ENCODE results near the gene RNF212. TPM values are rescaled to one million over a fixed set of nuclear protein-coding genes. Genes with fewer than 3 reads are reported as not detected.
A peak's percentile ranks its signal among the peaks of the same experiment; 100 is the strongest.

The RNF212 gene
- total and polyA plus RNA-seq, 7 experiments from 2014 or later: 1.8 to 6.7 (median 3.1) TPM

- Histone ChIP-seq H3K27ac (ENCODE audit: low read depth, low read length) (no peak overlapping the region), H3K36me3 (ENCODE audit: control insufficient read depth in 2 of 3, insufficient read depth in 3 of 3, low read length in 3 of 3) (no peaks in the 10 kb centered on the region), H3K27me3 (ENCODE audit: control insufficient read depth in 2 of 2, insufficient read depth in 2 of 2, low read length in 2 of 2) (no peaks in the 10 kb centered on the region), H3K4me3 (ENCODE audit: low read length) (no peak overlapping the region), H3K9me3 (ENCODE audit: control insufficient read depth in 2 of 3, low read length in 3 of 3) (no peaks in the 10 kb centered on the region), H3K4me1 (ENCODE audit: control insufficient read depth in 2 of 2, insufficient read depth in 2 of 2, low read length in 2 of 2) (no peaks in the 10 kb centered on the region)
- POLR2A ChIA-PET: no interaction called here
- peak overlapping the region in 1 of 10 donors; percentile 1 for H3K4me3 Mint-ChIP-seq
- peak overlapping the region in 1 of 9 donors; percentile 7 for H3K27ac Mint-ChIP-seq
- intact Hi-C loops (cut with micrococcal nuclease): no loop called here
- no peaks in the 10 kb centered on the region for H3K9me3 Mint-ChIP-seq
- peaks cover 19 to 40% (median 35%) of the 10 kb centered on the region in 5 donors for H3K27me3 Mint-ChIP-seq
- DNase-seq (no peak), ATAC-seq (no peak)
- H3K4me1 Mint-ChIP-seq: peaks cover 0 to 7% (median 0%) of the 10 kb centered on the region in 7 donors
- CTCF ChIA-PET: no interaction called here
- H3K36me3 Mint-ChIP-seq: no peaks in the 10 kb centered on the region
Observed at GRCh38 chr4:1111259-1111809, 2.0 kb downstream of the RNF212 start.

- Histone ChIP-seq H3K27me3 (ENCODE audit: control insufficient read depth in 2 of 2, insufficient read depth in 2 of 2, low read length in 2 of 2) (no peaks in the 10 kb centered on the region), H3K27ac (ENCODE audit: low read depth, low read length) (no peak overlapping the region), H3K9me3 (ENCODE audit: control insufficient read depth in 2 of 3, low read length in 3 of 3) (no peaks in the 10 kb centered on the region), H3K36me3 (ENCODE audit: control insufficient read depth in 2 of 3, insufficient read depth in 3 of 3, low read length in 3 of 3) (no peaks in the 10 kb centered on the region), H3K4me1 (ENCODE audit: control insufficient read depth in 2 of 2, insufficient read depth in 2 of 2, low read length in 2 of 2) (no peaks in the 10 kb centered on the region), H3K4me3 (ENCODE audit: low read length) (no peak overlapping the region)
- intact Hi-C loops (cut with micrococcal nuclease): no loop called here
- Mint-ChIP-seq H3K4me1 (peaks cover 0 to 7% (median 0%) of the 10 kb centered on the region in 7 donors), H3K27ac (no peak overlapping the region), H3K9me3 (no peaks in the 10 kb centered on the region), H3K4me3 (no peak overlapping the region), H3K27me3 (peaks cover 13 to 28% (median 26%) of the 10 kb centered on the region in 5 donors), H3K36me3 (no peaks in the 10 kb centered on the region)
- DNase-seq (no peak), ATAC-seq (no peak)
- ChIA-PET POLR2A (no interaction called here), CTCF (no interaction called here)
Observed at GRCh38 chr4:1109898-1110506, 3.4 kb downstream of the RNF212 start.

GRCh38 chr4:1109333-1109732 is 4.0 kb downstream of the RNF212 start:
- Histone ChIP-seq H3K9me3 (ENCODE audit: control insufficient read depth in 2 of 3, low read length in 3 of 3) (no peaks in the 10 kb centered on the region), H3K27me3 (ENCODE audit: control insufficient read depth in 2 of 2, insufficient read depth in 2 of 2, low read length in 2 of 2) (no peaks in the 10 kb centered on the region), H3K4me3 (ENCODE audit: low read length) (no peak overlapping the region), H3K36me3 (ENCODE audit: control insufficient read depth in 2 of 3, insufficient read depth in 3 of 3, low read length in 3 of 3) (no peaks in the 10 kb centered on the region), H3K4me1 (ENCODE audit: control insufficient read depth in 2 of 2, insufficient read depth in 2 of 2, low read length in 2 of 2) (no peaks in the 10 kb centered on the region), H3K27ac (ENCODE audit: low read depth, low read length) (no peak overlapping the region)
- DNase-seq (no peak), ATAC-seq (no peak)
- H3K36me3 Mint-ChIP-seq: no peaks in the 10 kb centered on the region
- no peaks in the 10 kb centered on the region for H3K9me3 Mint-ChIP-seq
- peaks cover 0 to 7% (median 0%) of the 10 kb centered on the region in 7 donors for H3K4me1 Mint-ChIP-seq
- H3K27ac Mint-ChIP-seq: no peak overlapping the region
- H3K4me3 Mint-ChIP-seq: peak overlapping the region in 1 of 10 donors; percentile 25
- ChIA-PET POLR2A (no interaction called here), CTCF (no interaction called here)
- intact Hi-C loops (cut with micrococcal nuclease): no loop called here
- H3K27me3 Mint-ChIP-seq: peaks cover 13 to 27% (median 25%) of the 10 kb centered on the region in 5 donors

GRCh38 chr4:1105662-1106061 is 7.7 kb downstream of the RNF212 start:
- Histone ChIP-seq H3K27me3 (ENCODE audit: control insufficient read depth in 2 of 2, insufficient read depth in 2 of 2, low read length in 2 of 2) (no peaks in the 10 kb centered on the region), H3K4me1 (ENCODE audit: control insufficient read depth in 2 of 2, insufficient read depth in 2 of 2, low read length in 2 of 2) (no peaks in the 10 kb centered on the region), H3K4me3 (ENCODE audit: low read length) (no peak overlapping the region), H3K27ac (ENCODE audit: low read depth, low read length) (no peak overlapping the region), H3K36me3 (ENCODE audit: control insufficient read depth in 2 of 3, insufficient read depth in 3 of 3, low read length in 3 of 3) (no peaks in the 10 kb centered on the region), H3K9me3 (ENCODE audit: control insufficient read depth in 2 of 3, low read length in 3 of 3) (no peaks in the 10 kb centered on the region)
- Mint-ChIP-seq H3K36me3 (no peaks in the 10 kb centered on the region), H3K27ac (no peak overlapping the region), H3K9me3 (no peaks in the 10 kb centered on the region), H3K27me3 (peaks cover 7 to 11% (median 10%) of the 10 kb centered on the region in 5 donors), H3K4me3 (no peak overlapping the region), H3K4me1 (no peaks in the 10 kb centered on the region)
- intact Hi-C loops (cut with micrococcal nuclease): no loop called here
- POLR2A ChIA-PET: no interaction called here
- CTCF ChIA-PET: no interaction called here
- DNase-seq (no peak), ATAC-seq (no peak)

- Mint-ChIP-seq H3K27ac (no peak overlapping the region), H3K4me1 (peaks cover 0 to under 1% (median 0%) of the 10 kb centered on the region in 7 donors), H3K36me3 (no peaks in the 10 kb centered on the region), H3K9me3 (no peaks in the 10 kb centered on the region), H3K27me3 (peaks cover 5 to 7% (median 6%) of the 10 kb centered on the region in 5 donors), H3K4me3 (no peak overlapping the region)
- intact Hi-C loops (cut with micrococcal nuclease): no loop called here
- H3K36me3 ChIP-seq (ENCODE audit: control insufficient read depth in 2 of 3, insufficient read depth in 3 of 3, low read length in 3 of 3): no peaks in the 10 kb centered on the region
- H3K27ac ChIP-seq (ENCODE audit: low read depth, low read length): no peak overlapping the region
- POLR2A ChIA-PET: no interaction called here
- H3K4me3 ChIP-seq (ENCODE audit: low read length): no peak overlapping the region
- H3K9me3 ChIP-seq (ENCODE audit: control insufficient read depth in 2 of 3, low read length in 3 of 3): no peaks in the 10 kb centered on the region
- DNase-seq (no peak), ATAC-seq (no peak)
- CTCF ChIA-PET: no interaction called here
- H3K4me1 ChIP-seq (ENCODE audit: control insufficient read depth in 2 of 2, insufficient read depth in 2 of 2, low read length in 2 of 2): no peaks in the 10 kb centered on the region
- H3K27me3 ChIP-seq (ENCODE audit: control insufficient read depth in 2 of 2, insufficient read depth in 2 of 2, low read length in 2 of 2): no peaks in the 10 kb centered on the region
Observed at GRCh38 chr4:1105067-1105466, 8.3 kb downstream of the RNF212 start.

- Mint-ChIP-seq H3K27me3 (peaks cover 1 to 3% (median 2%) of the 10 kb centered on the region in 5 donors), H3K9me3 (no peaks in the 10 kb centered on the region), H3K36me3 (no peaks in the 10 kb centered on the region), H3K4me3 (no peak overlapping the region), H3K4me1 (peaks cover 0 to 2% (median 0%) of the 10 kb centered on the region in 7 donors), H3K27ac (peak overlapping the region in 1 of 9 donors; percentile 2)
- DNase-seq (no peak), ATAC-seq (no peak)
- ChIA-PET CTCF (no interaction called here), POLR2A (no interaction called here)
- H3K4me1 ChIP-seq (ENCODE audit: control insufficient read depth in 2 of 2, insufficient read depth in 2 of 2, low read length in 2 of 2): no peaks in the 10 kb centered on the region
- no peaks in the 10 kb centered on the region for H3K27me3 ChIP-seq (ENCODE audit: control insufficient read depth in 2 of 2, insufficient read depth in 2 of 2, low read length in 2 of 2)
- no peak overlapping the region for H3K27ac ChIP-seq (ENCODE audit: low read depth, low read length)
- intact Hi-C loops (cut with micrococcal nuclease): no loop called here
- H3K36me3 ChIP-seq (ENCODE audit: control insufficient read depth in 2 of 3, insufficient read depth in 3 of 3, low read length in 3 of 3): no peaks in the 10 kb centered on the region
- no peak overlapping the region for H3K4me3 ChIP-seq (ENCODE audit: low read length)
- H3K9me3 ChIP-seq (ENCODE audit: control insufficient read depth in 2 of 3, low read length in 3 of 3): no peaks in the 10 kb centered on the region
Observed at GRCh38 chr4:1104647-1105046, 8.7 kb downstream of the RNF212 start.

- Histone ChIP-seq H3K9me3 (ENCODE audit: control insufficient read depth in 2 of 3, low read length in 3 of 3) (no peaks in the 10 kb centered on the region), H3K27ac (ENCODE audit: low read depth, low read length) (no peak overlapping the region), H3K27me3 (ENCODE audit: control insufficient read depth in 2 of 2, insufficient read depth in 2 of 2, low read length in 2 of 2) (no peaks in the 10 kb centered on the region), H3K36me3 (ENCODE audit: control insufficient read depth in 2 of 3, insufficient read depth in 3 of 3, low read length in 3 of 3) (no peaks in the 10 kb centered on the region), H3K4me1 (ENCODE audit: control insufficient read depth in 2 of 2, insufficient read depth in 2 of 2, low read length in 2 of 2) (no peaks in the 10 kb centered on the region), H3K4me3 (ENCODE audit: low read length) (no peak overlapping the region)
- ChIA-PET CTCF (no interaction called here), POLR2A (no interaction called here)
- peaks cover 0 to 2% (median 0%) of the 10 kb centered on the region in 7 donors for H3K4me1 Mint-ChIP-seq
- no peak for ATAC-seq
- no peaks in the 10 kb centered on the region for H3K27me3 Mint-ChIP-seq
- DNase-seq: peak in 1 of 9 donors; percentile 12
- H3K9me3 Mint-ChIP-seq: no peaks in the 10 kb centered on the region
- H3K4me3 Mint-ChIP-seq: no peak overlapping the region
- intact Hi-C loops (cut with micrococcal nuclease): no loop called here
- H3K27ac Mint-ChIP-seq: no peak overlapping the region
- no peaks in the 10 kb centered on the region for H3K36me3 Mint-ChIP-seq
Observed at GRCh38 chr4:1099684-1100335, 13.6 kb downstream of the RNF212 start.

Data from naive thymus-derived CD4-positive, alpha-beta T cell (primary cell).